GM19025 (cell line): Measurements from ENCODE around the gene PTGDR.

Experiments used
- ATAC-seq: cut with Tn5 transposase; IDR thresholded peaks from one replicate; pipeline ENCODE4 v1.9.1; 2021; ENCODE audit warnings: mild to moderate bottlenecking, low read depth, moderate library complexity; ENCODE audit not compliant: unreplicated experiment

The PTGDR gene

GRCh38 chr14:52267501-52268278 is at the start of gene PTGDR:
TSS of gene PTGDR (plus strand) at chr14:52267698. CDS start at chr14:52267815, 117 bp downstream.
- ATAC-seq: no peak

- no peak for ATAC-seq
Measured at GRCh38 chr14:52219488-52220084, 47.9 kb upstream of the PTGDR start.

- no peak for ATAC-seq
Measured at GRCh38 chr14:52220924-52221811, 46.3 kb upstream of the PTGDR start.

- ATAC-seq: no peak
Measured at GRCh38 chr14:52222901-52223300, 44.6 kb upstream of the PTGDR start.

DNA sequence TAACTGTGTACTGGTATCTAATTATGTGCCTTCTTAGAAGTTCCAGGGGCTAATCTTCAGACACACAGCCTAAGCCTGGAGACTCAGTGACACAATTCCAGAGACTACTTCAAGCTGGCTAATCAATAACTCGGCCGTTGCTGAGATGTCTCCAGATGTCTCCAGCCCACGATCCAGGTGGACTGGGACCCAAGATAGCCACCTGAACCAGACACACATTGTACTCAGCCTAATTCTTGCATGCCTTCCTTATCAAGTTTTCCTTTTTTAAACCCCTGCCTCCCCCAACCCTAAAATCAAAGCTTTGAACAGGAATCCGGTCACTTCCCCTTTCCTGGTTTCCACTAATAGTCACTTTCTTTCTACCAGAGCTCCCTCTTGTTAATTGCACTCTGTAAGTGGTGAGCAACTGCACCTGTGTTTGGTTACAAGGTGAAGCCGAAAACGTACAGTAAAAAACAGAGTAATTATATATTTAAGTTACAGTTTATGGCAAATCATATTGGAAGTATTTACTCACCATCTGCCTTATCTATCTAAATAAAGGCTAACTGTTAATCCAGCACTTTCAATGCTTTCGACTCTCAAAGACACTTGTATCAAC is 39.8 kb upstream of the PTGDR start:
- no peak for ATAC-seq

GRCh38 chr14:52233693-52234092 is 33.8 kb upstream of the PTGDR start:
- ATAC-seq: no peak

GRCh38 chr14:52235434-52235833 is 32.1 kb upstream of the PTGDR start:
- ATAC-seq: no peak

- ATAC-seq: no peak
Measured at GRCh38 chr14:52235866-52236510, 31.5 kb upstream of the PTGDR start.

- ATAC-seq: no peak
Measured at GRCh38 chr14:52238682-52239081, 28.8 kb upstream of the PTGDR start.

GRCh38 chr14:52240623-52241022 is 26.9 kb upstream of the PTGDR start:
- ATAC-seq: no peak

DNA sequence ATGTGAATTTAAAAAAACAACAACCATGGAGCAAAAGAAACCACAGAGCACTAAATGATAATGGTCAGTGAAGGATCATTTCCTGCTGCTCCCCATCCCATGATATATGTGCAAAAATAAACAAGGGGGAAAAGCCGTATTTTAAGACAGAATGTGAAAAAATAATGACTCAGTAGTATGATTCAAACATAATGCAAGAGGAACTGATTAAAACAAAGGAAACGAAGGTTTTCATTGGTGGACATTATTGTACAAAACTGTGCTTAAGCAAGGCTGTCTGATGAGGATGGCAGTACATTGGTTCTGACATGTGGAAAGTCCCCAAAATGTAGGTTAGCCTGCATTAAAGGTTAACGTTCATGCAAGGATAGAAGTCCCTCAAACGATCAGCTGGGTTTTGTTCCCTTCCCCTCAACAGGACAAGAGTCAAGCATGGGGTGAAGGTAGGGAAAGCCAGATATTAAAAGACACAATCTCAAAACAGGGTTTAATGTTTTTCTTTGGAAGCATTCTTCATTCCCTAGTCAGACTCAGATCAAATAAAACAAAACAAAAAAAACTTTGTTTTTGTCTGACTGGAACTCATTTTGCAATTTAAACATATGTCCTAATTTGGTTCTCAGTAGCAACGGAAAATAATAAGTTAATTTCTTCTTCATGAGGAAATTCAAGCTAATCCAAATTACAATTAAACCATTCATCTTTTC is 26.3 kb upstream of the PTGDR start:
- no peak for ATAC-seq

DNA sequence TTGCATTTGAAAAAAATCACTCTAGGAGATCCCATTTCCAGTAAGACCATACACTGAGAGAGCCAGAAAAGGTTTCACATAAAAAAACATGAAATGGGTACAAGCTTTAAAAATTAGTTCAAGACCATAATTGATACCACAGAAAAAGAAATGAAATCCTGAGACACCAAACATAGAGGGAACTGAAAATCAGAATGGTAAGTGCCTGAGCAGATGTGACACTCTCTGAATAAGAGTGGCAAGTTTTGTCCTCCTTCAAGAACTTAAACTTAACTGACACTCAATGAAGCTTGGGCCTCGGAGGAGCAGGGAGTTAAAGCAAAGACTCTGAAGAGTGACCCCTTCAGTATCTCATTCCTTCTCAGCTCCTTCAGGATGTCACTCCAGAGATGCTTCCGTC is 23.2 kb upstream of the PTGDR start:
- ATAC-seq: no peak

DNA sequence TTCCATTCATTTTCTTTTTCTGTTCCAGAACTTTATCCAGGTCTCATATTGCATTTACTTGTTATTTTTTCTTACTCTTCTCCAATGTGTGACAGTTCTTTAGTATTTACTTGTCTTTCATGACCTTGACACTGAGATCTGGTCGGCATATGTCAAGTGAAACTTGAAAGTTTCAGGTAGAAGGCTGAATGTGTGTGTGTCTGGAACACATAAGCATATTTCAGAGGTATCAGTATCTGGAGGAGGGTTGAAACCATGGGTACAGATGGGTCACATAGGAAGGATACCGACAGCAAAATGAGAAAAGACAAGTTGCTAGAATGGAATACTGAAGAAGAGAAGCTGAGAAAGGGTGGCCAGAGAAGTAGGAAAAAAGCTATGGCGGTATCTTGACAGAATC is 22.5 kb upstream of the PTGDR start:
- no peak for ATAC-seq

DNA sequence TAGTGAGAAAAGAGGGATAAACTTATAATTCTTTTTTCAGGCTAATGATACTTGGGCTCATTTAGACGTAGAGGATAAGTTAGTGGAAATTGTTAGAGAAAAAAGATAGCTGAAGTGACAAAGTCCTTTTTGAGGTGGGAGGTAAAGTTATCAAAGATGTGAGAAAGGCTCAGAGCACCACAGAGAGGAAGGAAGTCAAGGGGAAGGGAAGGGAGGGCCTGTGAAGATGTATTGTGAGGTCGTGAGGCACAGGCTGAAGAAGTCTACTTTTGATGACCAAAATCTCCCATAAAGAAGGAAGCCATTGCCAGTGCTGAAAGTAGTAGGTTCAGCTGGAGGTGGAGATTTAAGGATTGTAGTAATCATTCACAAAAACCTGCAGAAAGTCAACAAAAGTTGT is 19.4 kb upstream of the PTGDR start:
- ATAC-seq: no peak

DNA sequence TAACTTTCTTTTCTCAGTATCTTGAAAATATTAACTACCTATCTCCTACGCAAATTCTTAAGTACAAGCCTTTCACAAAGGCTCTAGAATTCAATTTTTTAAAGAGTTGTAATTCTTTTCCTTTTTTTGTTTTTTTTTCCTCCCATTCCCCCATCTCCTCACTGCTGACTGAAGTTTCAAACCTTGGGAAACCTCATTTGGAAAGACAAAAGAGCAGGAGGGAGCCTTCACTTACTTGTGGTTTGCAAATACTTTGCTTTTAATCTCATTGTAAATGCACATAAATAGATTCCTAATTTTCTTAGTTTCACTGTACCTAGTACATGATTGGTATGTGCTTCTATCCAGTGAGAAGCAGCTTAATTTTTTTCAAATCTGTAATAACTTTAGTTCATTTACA is 15.8 kb upstream of the PTGDR start:
- no peak for ATAC-seq

DNA sequence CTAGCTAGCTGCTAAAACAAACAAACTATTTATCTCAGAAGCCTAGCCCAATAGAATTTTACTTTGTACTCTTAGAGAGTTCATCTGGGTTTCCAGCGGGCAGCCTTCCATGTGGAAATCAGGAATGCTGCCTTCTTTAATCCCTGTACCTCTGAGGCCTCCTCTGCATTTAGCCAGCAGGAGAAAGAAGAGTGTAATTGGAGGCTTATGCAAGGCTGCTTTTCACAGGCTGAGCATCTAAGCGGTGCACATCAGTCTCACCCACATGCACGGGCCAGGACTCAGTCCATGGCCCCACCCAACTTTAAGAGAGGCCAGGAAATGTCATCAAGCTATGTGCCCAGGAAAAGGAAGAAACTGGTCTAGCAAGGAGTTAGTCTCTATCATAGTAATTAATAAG is 14.0 kb upstream of the PTGDR start:
- no peak for ATAC-seq

DNA sequence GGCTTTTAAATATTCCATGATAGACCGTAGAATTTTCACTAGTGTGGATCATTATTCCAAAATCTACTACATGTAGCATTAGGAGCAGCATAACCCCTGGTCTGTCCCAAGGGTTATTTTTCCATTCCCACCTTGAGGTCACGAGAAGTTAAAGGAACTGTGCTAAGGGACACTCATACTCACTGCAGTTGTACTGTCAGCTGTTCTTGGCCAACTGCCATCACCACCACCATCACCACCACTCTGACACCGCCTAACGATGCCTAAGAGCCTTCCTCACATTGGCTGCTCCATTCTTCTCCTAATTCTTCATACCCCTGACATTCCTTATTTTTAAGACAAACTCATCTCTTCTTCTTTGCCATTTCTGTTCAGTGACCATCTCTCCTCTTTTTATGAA is 13.4 kb upstream of the PTGDR start:
- no peak for ATAC-seq

GRCh38 chr14:52258783-52259182 is 8.7 kb upstream of the PTGDR start:
- no peak for ATAC-seq

- no peak for ATAC-seq
Measured at GRCh38 chr14:52259434-52259833, 8.1 kb upstream of the PTGDR start.

- ATAC-seq: no peak
Measured at GRCh38 chr14:52262600-52262999, 4.9 kb upstream of the PTGDR start.
